Activated CD8-positive, alpha-beta T cell treated with anti-CD3 and anti-CD28 coated beads for 36 hours (primary cell): ENCODE results near the gene DNAJB2. TPM values are rescaled to one million over a fixed set of nuclear protein-coding genes. Genes with fewer than 3 reads are reported as not detected.
"Not testable (repeated sequence)": the region's sequence is repeated elsewhere in the genome, so short reads cannot be mapped to it uniquely, and the experiment has no call there.

ENCODE experiments used
- ATAC-seq: fragments of 200-7000 bp; cut with Tn5 transposase; one replicate; pipeline ENCODE4 v1.10.0; 2021; ENCODE audit warnings: mild to moderate bottlenecking, moderate library complexity
- CTCF ChIA-PET: fragments of 350-600 bp; sonication (Branson Sonifier 250); formaldehyde crosslinking; loops from one replicate; lab custom pipeline; 2021; ENCODE audit warnings: antibody characterized with exemption; lab: Charles Lee
- POLR2A ChIA-PET: fragments of 350-600 bp; sonication (Branson Sonifier 250); formaldehyde crosslinking; loops from one replicate; lab custom pipeline; 2021; ENCODE audit warnings: antibody characterized with exemption; lab: Charles Lee
- DNase-seq: peaks from one replicate; pipeline ENCODE4 v3.0.0-alpha.2; 2020
- H3K27ac Mint-ChIP-seq: one replicate; pipeline ENCODE4 v1.8.0; 2021; ENCODE audit warnings: mild to moderate bottlenecking, mixed read lengths
- H3K27me3 Mint-ChIP-seq: one replicate; pipeline ENCODE4 v1.8.0; 2021; ENCODE audit warnings: mixed read lengths
- H3K36me3 Mint-ChIP-seq: one replicate; pipeline ENCODE4 v1.8.0; 2021; ENCODE audit warnings: low read depth, mixed read lengths
- H3K4me1 Mint-ChIP-seq: one replicate; pipeline ENCODE4 v1.8.0; 2021; ENCODE audit warnings: low read depth, mixed read lengths
- H3K4me3 Mint-ChIP-seq: one replicate; pipeline ENCODE4 v1.8.0; 2021; ENCODE audit warnings: mild to moderate bottlenecking, moderate library complexity, mixed read lengths
- H3K9me3 Mint-ChIP-seq: one replicate; pipeline ENCODE4 v1.8.0; 2021; ENCODE audit warnings: mixed read lengths
- intact Hi-C: fragments of 100-400 bp; cut with micrococcal nuclease; formaldehyde crosslinking; loops from one replicate; pipeline ENCODE4 v1.10.0; 2022
- total RNA-seq, 2 experiments: library from RNA; stranded (reverse); gene quantifications; one replicate each; pipeline ENCODE4 v1.2.3, GENCODE V29; 2021
- TF ChIP-seq, protein P1 (sequence below): fragments of 200-600 bp; IDR thresholded peaks from one replicate; pipeline ENCODE4 v1.8.0; 2022; ENCODE audit warnings: antibody characterized with exemption, mild to moderate bottlenecking

The DNAJB2 gene
- total RNA-seq, 2 experiments from 2014 or later: 61.8 to 63.3 TPM

DNA sequence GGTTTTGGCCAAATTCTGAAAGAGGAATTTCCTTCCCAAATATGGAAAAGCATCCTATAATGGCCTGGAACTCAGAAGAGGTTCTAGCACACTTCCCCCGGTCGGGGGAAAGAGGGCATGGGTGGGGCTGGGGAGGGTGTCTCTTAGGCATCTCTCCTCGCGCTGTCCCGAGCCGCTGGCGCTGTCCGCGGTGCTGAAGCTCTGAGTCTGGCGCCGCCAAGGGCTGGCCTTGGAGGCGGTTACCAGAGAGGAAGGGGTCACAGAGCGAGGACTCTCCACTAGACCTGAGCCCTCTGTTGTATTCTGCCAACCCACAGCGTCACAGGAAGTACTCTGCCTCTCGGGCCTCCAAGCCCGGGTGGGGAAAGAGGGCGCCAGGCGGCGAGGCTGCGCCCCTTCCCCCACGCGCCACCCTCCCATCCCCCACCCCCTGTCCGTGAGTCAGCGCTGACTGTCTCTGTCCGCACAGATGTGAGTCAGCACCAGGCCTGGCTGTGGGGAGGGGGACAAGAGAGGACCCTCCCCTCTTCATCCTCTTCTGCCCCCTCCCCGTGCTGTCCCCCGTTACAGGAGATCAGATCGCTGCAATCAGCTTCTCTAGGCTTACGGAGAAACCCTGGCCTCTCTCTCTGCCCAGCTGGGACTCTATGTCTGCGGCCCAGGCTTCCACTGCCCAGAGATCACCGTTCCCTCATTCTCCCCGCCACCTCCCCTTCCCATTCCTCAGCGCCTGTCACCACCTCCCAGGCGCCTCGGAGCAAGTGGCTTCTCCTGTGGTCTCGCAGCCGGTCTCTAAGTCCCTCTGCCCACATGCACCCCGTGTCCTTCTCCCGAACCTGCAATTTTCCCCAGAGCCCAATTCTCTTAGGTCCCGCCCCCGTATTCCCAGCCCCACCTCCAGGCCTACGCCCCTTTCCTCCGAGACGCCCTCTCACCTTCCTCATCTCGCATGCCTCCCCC, 29.3 kb downstream of the DNAJB2 start:
- Mint-ChIP-seq H3K27ac (no peak overlapping the region), H3K27me3 (peaks cover 41% of the 10 kb centered on the region), H3K4me1 (peaks cover 6% of the 10 kb centered on the region), H3K4me3 (no peak overlapping the region), H3K36me3 (no peaks in the 10 kb centered on the region), H3K9me3 (no peaks in the 10 kb centered on the region)
- ATAC-seq (peak; percentile 94), DNase-seq (peak; percentile 77)
- intact Hi-C loops: loop anchor here (10.0 kb wide), 1 partner anchor 254 kb away; no protein-coding TSS in a partner anchor
- TF ChIP-seq, protein P1, sequence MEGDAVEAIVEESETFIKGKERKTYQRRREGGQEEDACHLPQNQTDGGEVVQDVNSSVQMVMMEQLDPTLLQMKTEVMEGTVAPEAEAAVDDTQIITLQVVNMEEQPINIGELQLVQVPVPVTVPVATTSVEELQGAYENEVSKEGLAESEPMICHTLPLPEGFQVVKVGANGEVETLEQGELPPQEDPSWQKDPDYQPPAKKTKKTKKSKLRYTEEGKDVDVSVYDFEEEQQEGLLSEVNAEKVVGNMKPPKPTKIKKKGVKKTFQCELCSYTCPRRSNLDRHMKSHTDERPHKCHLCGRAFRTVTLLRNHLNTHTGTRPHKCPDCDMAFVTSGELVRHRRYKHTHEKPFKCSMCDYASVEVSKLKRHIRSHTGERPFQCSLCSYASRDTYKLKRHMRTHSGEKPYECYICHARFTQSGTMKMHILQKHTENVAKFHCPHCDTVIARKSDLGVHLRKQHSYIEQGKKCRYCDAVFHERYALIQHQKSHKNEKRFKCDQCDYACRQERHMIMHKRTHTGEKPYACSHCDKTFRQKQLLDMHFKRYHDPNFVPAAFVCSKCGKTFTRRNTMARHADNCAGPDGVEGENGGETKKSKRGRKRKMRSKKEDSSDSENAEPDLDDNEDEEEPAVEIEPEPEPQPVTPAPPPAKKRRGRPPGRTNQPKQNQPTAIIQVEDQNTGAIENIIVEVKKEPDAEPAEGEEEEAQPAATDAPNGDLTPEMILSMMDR: no peak
- CTCF ChIA-PET: interaction anchor here (1.0 kb wide), 2 partner anchors 13 kb away, joined by 3 to 5 read pairs; no protein-coding TSS in a partner anchor
- POLR2A ChIA-PET: interaction anchor here (1.0 kb wide), 1 partner anchor 10 kb away, joined by 3 read pairs; no protein-coding TSS in a partner anchor

DNA sequence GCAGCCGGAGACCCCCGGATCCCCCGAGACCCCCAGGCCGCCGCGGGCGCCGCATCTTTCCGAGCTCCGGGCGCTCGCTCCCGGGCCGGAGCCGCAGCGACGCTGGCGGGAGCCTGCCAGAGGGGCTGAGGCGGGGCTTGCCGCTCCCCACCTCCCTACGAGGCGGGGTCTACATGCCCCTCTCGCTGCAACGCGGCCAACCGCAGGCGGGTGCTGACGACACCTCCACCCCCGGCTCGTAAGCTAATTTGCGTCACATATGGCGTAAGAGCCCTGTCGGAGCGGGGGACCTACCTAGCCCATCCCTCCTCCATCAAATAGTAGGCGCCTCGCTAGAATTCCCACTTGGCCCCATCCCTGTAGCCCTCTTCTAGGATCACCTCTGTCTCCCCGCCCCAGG, 30.1 kb downstream of the DNAJB2 start, which contains the start of gene PTPRN:
Gene PTPRN, minus strand, starts transcription at position 124 of the 400 bp plus-strand sequence. Its CDS starts 69 bp downstream, at position 55.
- H3K36me3 Mint-ChIP-seq: no peaks in the 10 kb centered on the region
- ChIA-PET POLR2A (interaction anchor here (1.7 kb wide), 1 partner anchor 10 kb away, joined by 3 read pairs; no protein-coding TSS in a partner anchor), CTCF (interaction anchor here (1.0 to 1.5 kb wide), 3 partner anchors 10 to 31 kb away, joined by 3 to 5 read pairs (median 3); no protein-coding TSS in a partner anchor)
- no peak within 1 kb of the TSS for H3K27ac Mint-ChIP-seq
- peaks cover 6% of the 10 kb centered on the region for H3K4me1 Mint-ChIP-seq
- H3K9me3 Mint-ChIP-seq: no peaks in the 10 kb centered on the region
- peaks cover 40% of the 10 kb centered on the region for H3K27me3 Mint-ChIP-seq
- intact Hi-C loops: loop anchor here (10.0 kb wide), 1 partner anchor 254 kb away; no protein-coding TSS in a partner anchor
- DNase-seq (no peak), ATAC-seq (no peak)
- no peak within 1 kb of the TSS for H3K4me3 Mint-ChIP-seq
- TF ChIP-seq, protein P1: no peak

DNA sequence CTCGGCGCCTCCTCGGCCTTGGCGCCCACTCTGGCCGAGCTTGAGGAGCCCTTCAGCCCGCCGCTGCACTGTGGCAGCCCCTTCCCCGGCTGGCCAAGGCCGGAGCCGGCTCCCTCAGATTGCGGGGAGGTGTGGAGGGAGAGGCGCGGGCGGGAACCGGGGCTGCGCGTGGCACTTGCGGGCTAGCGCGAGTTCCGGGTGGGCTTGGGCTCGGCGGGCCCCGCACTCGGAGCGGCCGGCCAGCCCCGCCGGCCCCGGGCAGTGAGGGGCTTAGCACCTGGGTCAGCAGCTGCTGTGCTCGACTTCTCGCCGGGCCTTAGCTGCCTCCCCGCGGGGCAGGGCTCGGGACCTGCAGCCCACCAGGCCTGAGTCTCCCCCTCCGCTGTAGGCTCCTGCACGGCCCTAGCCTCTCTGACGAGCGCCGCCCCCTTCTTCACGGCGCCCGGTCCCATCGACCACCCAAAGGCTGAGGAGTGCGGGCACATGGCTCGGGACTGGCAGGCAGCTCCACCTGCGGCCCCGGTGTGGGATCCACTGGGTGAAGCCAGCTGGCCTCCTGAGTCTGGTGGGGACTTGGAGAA, 33.6 kb downstream of the DNAJB2 start:
- ATAC-seq, H3K9me3 Mint-ChIP-seq, H3K4me1 Mint-ChIP-seq, DNase-seq, H3K36me3 Mint-ChIP-seq, intact Hi-C loops, POLR2A ChIA-PET, H3K27ac Mint-ChIP-seq, H3K4me3 Mint-ChIP-seq: not testable (repeated sequence)
- CTCF ChIA-PET: interaction anchor here (3.4 kb wide), 1 partner anchor 13 kb away, joined by 12 read pairs; no protein-coding TSS in a partner anchor
- peaks cover 26% of the 10 kb centered on the region for H3K27me3 Mint-ChIP-seq

DNA sequence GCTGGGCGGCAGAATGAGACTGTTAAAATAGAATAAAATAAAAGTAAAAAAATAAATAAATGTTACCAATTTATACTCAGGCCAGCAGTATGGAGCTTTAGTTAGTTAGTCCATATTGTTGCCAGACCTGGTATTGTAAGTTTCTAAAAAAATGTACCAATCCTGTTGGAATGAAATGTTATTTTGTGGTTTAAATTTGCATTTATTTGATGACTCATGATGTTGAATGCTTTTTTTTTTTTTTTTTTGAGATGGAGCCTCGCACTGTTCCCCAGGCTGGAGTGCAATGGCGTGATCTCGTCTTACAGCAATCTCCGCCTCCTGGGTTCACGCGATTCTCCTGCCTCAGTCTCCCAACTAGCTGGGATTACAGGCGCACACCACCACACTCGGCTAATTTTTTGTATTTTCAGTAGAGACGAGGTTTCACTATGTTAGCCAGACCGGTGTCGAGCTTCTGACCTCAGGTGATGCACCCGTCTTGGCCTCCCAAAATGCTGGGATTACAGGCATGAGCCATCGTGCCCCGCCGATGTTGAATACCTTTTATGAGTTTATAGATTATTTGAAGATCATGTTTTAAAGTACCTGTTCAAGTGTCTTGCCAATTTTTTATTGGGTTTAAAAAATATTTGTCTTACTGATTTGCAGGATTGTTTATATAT, 35.8 kb downstream of the DNAJB2 start:
- intact Hi-C loops: no loop called here
- ATAC-seq (no peak), DNase-seq (no peak)
- Mint-ChIP-seq H3K9me3 (no peaks in the 10 kb centered on the region), H3K27ac (no peak overlapping the region), H3K4me1 (no peaks in the 10 kb centered on the region), H3K4me3 (no peak overlapping the region), H3K36me3 (no peaks in the 10 kb centered on the region), H3K27me3 (peaks cover 10% of the 10 kb centered on the region)
- CTCF ChIA-PET: interaction anchor here (0.9 to 3.4 kb wide), 2 partner anchors 15 to 20 kb away, joined by 3 to 12 read pairs; no protein-coding TSS in a partner anchor
- POLR2A ChIA-PET: no interaction called here
- TF ChIP-seq, protein P1: no peak

DNA sequence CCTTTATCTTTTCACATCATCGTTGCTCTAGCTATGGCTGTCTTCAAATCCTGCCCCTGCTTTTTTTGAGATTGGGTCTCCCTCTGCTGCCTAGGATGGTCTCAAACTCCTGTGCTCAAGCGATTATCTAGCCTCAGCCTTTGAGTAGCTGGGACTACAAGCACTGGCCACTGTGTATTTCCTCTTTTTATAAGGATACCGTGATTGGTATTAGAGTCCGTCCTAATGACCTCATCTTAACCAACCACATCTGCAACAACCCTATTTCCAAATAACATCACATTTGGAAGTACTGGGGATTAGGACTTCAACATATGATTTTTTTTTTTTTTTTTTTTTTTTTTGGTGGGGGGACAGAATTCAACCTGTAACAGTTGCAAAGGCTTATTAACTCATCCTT, 44.3 kb downstream of the DNAJB2 start:
- no peak overlapping the region for H3K4me3 Mint-ChIP-seq
- ChIA-PET POLR2A (no interaction called here), CTCF (interaction anchor here (0.6 kb wide), 1 partner anchor 25 kb away, joined by 3 read pairs; no protein-coding TSS in a partner anchor)
- TF ChIP-seq, protein P1: no peak
- H3K27ac Mint-ChIP-seq: no peak overlapping the region
- no peaks in the 10 kb centered on the region for H3K36me3 Mint-ChIP-seq
- intact Hi-C loops: no loop called here
- H3K9me3 Mint-ChIP-seq: no peaks in the 10 kb centered on the region
- H3K4me1 Mint-ChIP-seq: peaks cover 8% of the 10 kb centered on the region
- peaks cover 12% of the 10 kb centered on the region for H3K27me3 Mint-ChIP-seq
- ATAC-seq (no peak), DNase-seq (no peak)
